HepG2 (cell line): ENCODE data around the gene SSC4D.

Source experiments
- ZNF274 ChIP-seq: sonication (generic); formaldehyde crosslinking; IDR thresholded peaks from 2 replicates; pipeline ENCODE4 v1.5.1; 2020; ENCODE audit warnings: mild to moderate bottlenecking, missing genetic modification reagents
- TF ChIP-seq, protein P1 (sequence below): sonication (generic); formaldehyde crosslinking; IDR thresholded peaks from 2 replicates; pipeline ENCODE4 v1.5.0; 2020; ENCODE audit warnings: mild to moderate bottlenecking, missing genetic modification reagents, moderate library complexity

DNA sequence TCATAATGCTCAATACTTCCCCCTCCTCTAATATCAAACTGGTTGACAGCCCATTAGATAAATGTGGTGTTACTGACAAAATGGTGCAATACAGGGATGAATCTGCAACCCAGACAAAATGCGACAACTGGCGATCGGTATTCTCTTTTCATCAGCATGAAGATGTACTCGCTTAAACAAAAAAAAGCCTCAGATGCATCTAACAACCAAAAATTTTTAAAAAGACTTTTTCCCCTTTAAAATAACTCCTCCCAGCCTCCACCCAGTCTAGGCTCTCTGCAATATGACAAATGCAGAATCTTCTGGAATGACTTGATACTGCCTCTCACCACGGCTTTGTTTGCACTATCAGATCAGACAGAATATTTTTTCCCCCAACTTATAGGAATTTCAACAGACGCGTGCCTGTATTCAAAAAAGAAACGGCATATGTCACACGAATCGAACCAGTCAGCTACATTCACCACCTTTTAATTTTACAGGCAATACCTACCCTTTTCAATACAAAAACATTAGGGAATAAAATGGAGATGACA is 52.0 kb downstream of the SSC4D start:
- TF ChIP-seq, protein P1, sequence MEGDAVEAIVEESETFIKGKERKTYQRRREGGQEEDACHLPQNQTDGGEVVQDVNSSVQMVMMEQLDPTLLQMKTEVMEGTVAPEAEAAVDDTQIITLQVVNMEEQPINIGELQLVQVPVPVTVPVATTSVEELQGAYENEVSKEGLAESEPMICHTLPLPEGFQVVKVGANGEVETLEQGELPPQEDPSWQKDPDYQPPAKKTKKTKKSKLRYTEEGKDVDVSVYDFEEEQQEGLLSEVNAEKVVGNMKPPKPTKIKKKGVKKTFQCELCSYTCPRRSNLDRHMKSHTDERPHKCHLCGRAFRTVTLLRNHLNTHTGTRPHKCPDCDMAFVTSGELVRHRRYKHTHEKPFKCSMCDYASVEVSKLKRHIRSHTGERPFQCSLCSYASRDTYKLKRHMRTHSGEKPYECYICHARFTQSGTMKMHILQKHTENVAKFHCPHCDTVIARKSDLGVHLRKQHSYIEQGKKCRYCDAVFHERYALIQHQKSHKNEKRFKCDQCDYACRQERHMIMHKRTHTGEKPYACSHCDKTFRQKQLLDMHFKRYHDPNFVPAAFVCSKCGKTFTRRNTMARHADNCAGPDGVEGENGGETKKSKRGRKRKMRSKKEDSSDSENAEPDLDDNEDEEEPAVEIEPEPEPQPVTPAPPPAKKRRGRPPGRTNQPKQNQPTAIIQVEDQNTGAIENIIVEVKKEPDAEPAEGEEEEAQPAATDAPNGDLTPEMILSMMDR, result no peak
- no peak for TF ChIP-seq ZNF274 (CRISPR knock-in tag)
